HepG2 (cell line): ENCODE results near the gene COMMD7. TPM values are rescaled to one million over a fixed set of nuclear protein-coding genes. Genes with fewer than 3 reads are reported as not detected.

ENCODE experiments used
- AGO2 ChIP-seq: fragments of 200-400 bp; formaldehyde crosslinking; optimal IDR thresholded peaks from 2 replicates; pipeline ENCODE3; 2017; ENCODE audit warnings: mild to moderate bottlenecking, low read depth, low read length, moderate library complexity
- ATAD3A ChIP-seq: sonication (generic); formaldehyde crosslinking; IDR thresholded peaks from 2 replicates; pipeline ENCODE4 v1.4.0; 2020; ENCODE audit warnings: missing genetic modification reagents
- CCDC6 ChIP-seq: sonication (generic); formaldehyde crosslinking; IDR thresholded peaks from 2 replicates; pipeline ENCODE4 v1.8.1; 2022; ENCODE audit warnings: mild to moderate bottlenecking, missing genetic modification reagents, moderate library complexity
- GTF3A ChIP-seq: sonication (generic); formaldehyde crosslinking; conservative IDR thresholded peaks from 2 replicates; pipeline ENCODE4 v1.4.0; 2020; ENCODE audit warnings: mild to moderate bottlenecking, missing genetic modification reagents
- HMGXB4 ChIP-seq, 2 experiments: sonication (generic) in 1 of 2; formaldehyde crosslinking in 1 of 2; IDR thresholded peaks; 2 replicates each; pipeline versions ENCODE4 v1.4.0 to v1.6.1; 2018 to 2020; ENCODE audit warnings: missing genetic modification reagents in 2 of 2, borderline replicate concordance in 1 of 2, low read depth in 1 of 2, mild to moderate bottlenecking in 1 of 2, missing biosample characterization in 1 of 2
- HNF4G ChIP-seq, 2 experiments: sonication (generic) in 1 of 2; formaldehyde crosslinking in 1 of 2; IDR thresholded peaks; 2 replicates each; pipeline versions ENCODE4 v1.4.0 to v1.6.1; 2011 to 2020; ENCODE audit warnings: borderline replicate concordance in 2 of 2, low read depth in 2 of 2, mild to moderate bottlenecking in 2 of 2, low read length in 1 of 2, missing genetic modification reagents in 1 of 2, moderate library complexity in 1 of 2
- IRF9 ChIP-seq: sonication (generic); formaldehyde crosslinking; IDR thresholded peaks from 2 replicates; pipeline ENCODE4 v1.8.0; 2022; ENCODE audit warnings: missing genetic modification reagents, mild to moderate bottlenecking, borderline replicate concordance
- KMT2B ChIP-seq: IDR thresholded peaks from 2 replicates; pipeline ENCODE4 v1.6.1; 2016; ENCODE audit warnings: missing genetic modification reagents, missing compliant biosample characterization
- MEIS1 ChIP-seq: sonication (generic); formaldehyde crosslinking; IDR thresholded peaks from 2 replicates; pipeline ENCODE4 v1.9.0; 2021; ENCODE audit warnings: mild to moderate bottlenecking, missing genetic modification reagents, moderate library complexity, borderline replicate concordance
- MIER2 ChIP-seq: IDR thresholded peaks from 2 replicates; pipeline ENCODE4 v1.6.1; 2016; ENCODE audit warnings: missing biosample characterization, missing genetic modification reagents
- MTERF4 ChIP-seq: sonication (generic); formaldehyde crosslinking; IDR thresholded peaks from 2 replicates; pipeline ENCODE4 v1.8.0; 2023; ENCODE audit warnings: mild to moderate bottlenecking, missing genetic modification reagents
- NCOA1 ChIP-seq: sonication (generic); formaldehyde crosslinking; IDR thresholded peaks from 2 replicates; pipeline ENCODE4 v1.9.0; 2021; ENCODE audit warnings: missing genetic modification reagents
- NFE2L2 ChIP-seq: fragments of 150-350 bp; IDR thresholded peaks from 2 replicates; pipeline ENCODE4 v1.6.1; 2014; ENCODE audit warnings: low read length
- NKX3-1 ChIP-seq: sonication (generic); formaldehyde crosslinking; IDR thresholded peaks from 2 replicates; pipeline ENCODE4 v1.5.0; 2020; ENCODE audit warnings: missing genetic modification reagents
- PAF1 ChIP-seq: IDR thresholded peaks from 2 replicates; pipeline ENCODE4 v1.6.1; 2016; ENCODE audit warnings: missing genetic modification reagents, missing compliant biosample characterization
- RBM22 ChIP-seq: fragments of 200-400 bp; formaldehyde crosslinking; optimal IDR thresholded peaks from 2 replicates; pipeline ENCODE3; 2017; ENCODE audit warnings: mild to moderate bottlenecking, low read length, moderate library complexity
- SMAD9 ChIP-seq: sonication (generic); formaldehyde crosslinking; IDR thresholded peaks from 2 replicates; pipeline ENCODE4 v1.5.1; 2020; ENCODE audit warnings: mild to moderate bottlenecking, missing genetic modification reagents
- WIZ ChIP-seq: sonication (generic); formaldehyde crosslinking; IDR thresholded peaks from 2 replicates; pipeline ENCODE4 v1.5.1; 2020; ENCODE audit warnings: mild to moderate bottlenecking, missing genetic modification reagents
- ZMYM4 ChIP-seq: sonication (generic); formaldehyde crosslinking; IDR thresholded peaks from 2 replicates; pipeline ENCODE4 v1.8.1; 2023; ENCODE audit warnings: mild to moderate bottlenecking, missing genetic modification reagents
- ZNF143 ChIP-seq: sonication (generic); formaldehyde crosslinking; IDR thresholded peaks from 2 replicates; pipeline ENCODE4 v1.4.0; 2020; ENCODE audit warnings: missing genetic modification reagents
- ZNF24 ChIP-seq: fragments of 450-650 bp; IDR thresholded peaks from 2 replicates; pipeline ENCODE4 v1.6.1; 2017; ENCODE audit warnings: antibody characterized with exemption, mild to moderate bottlenecking
- ZNF530 ChIP-seq: sonication (generic); formaldehyde crosslinking; IDR thresholded peaks from 2 replicates; pipeline ENCODE4 v1.5.0; 2020; ENCODE audit warnings: low read depth, mild to moderate bottlenecking, missing genetic modification reagents
- ZNF83 ChIP-seq: sonication (generic); formaldehyde crosslinking; IDR thresholded peaks from 2 replicates; pipeline ENCODE4 v1.4.0; 2020; ENCODE audit warnings: missing genetic modification reagents, mild to moderate bottlenecking, borderline replicate concordance
- ZNF891 ChIP-seq: sonication (generic); formaldehyde crosslinking; IDR thresholded peaks from 2 replicates; pipeline ENCODE4 v1.5.0; 2020; ENCODE audit warnings: mild to moderate bottlenecking, missing genetic modification reagents
- ZSCAN29 ChIP-seq: sonication (generic); formaldehyde crosslinking; conservative IDR thresholded peaks from 2 replicates; pipeline ENCODE4 v1.4.0; 2020; ENCODE audit warnings: mild to moderate bottlenecking, missing genetic modification reagents
- polyA plus RNA-seq, 8 experiments: library from polyadenylated mRNA; depleted of rRNA in 3 of 8; stranded (reverse) in 7 of 8; unstranded in 1 of 8; fragments of >200 nt; fragmentation: Illumina TruSeq in 4 of 8; extraction: Trizol in 4 of 8; gene quantifications; 2 replicates each; pipeline versions ENCODE4 v1.2.1 to v1.2.3, GENCODE V29; 2011 to 2016; ENCODE audit warnings: low read depth in 4 of 8, missing spikeins in 1 of 8, mixed read lengths in 1 of 8; ENCODE audit not compliant: insufficient read depth in 1 of 8
- total RNA-seq, 5 experiments: library from RNA; depleted of rRNA; stranded (reverse); fragments of >200 nt; fragmentation: Illumina TruSeq; extraction: Trizol; gene quantifications; 2 replicates each; pipeline ENCODE4 v1.2.3, GENCODE V29; 2016; ENCODE audit warnings: low read depth in 1 of 5
- TF ChIP-seq, protein P1 (sequence below): sonication (generic); formaldehyde crosslinking; IDR thresholded peaks from 2 replicates; pipeline ENCODE4 v1.8.1; 2023; ENCODE audit warnings: mild to moderate bottlenecking, missing genetic modification reagents
- TF ChIP-seq, protein P2 (sequence below): sonication (generic); formaldehyde crosslinking; IDR thresholded peaks from 2 replicates; pipeline ENCODE4 v1.4.0; 2020; ENCODE audit warnings: missing genetic modification reagents

The COMMD7 gene
- total and polyA plus RNA-seq, 2 of the 13 experiments (the other 11 are each of a cell fraction or from before 2014, with no cell fraction given) = 42.1 to 53.3 TPM

- TF ChIP-seq SMAD9 (CRISPR knock-in tag) (no peak), RBM22 (no peak), KMT2B (CRISPR knock-in tag) (no peak), ZSCAN29 (CRISPR knock-in tag) (no peak), PAF1 (CRISPR knock-in tag) (no peak), ZNF143 (CRISPR knock-in tag) (no peak), ZMYM4 (CRISPR knock-in tag) (no peak), NCOA1 (CRISPR knock-in tag) (no peak), ZNF83 (CRISPR knock-in tag) (no peak), MTERF4 (CRISPR knock-in tag) (no peak), NKX3-1 (CRISPR knock-in tag) (no peak), ZNF530 (CRISPR knock-in tag) (no peak), HNF4G (IDR thresholded peaks at IDR 0.05; ENCODE audit: borderline replicate concordance, low read depth, low read length) (0 out of 2 replicates have a peak, but pooled peaks have one; percentile 16), HNF4G (CRISPR knock-in tag; IDR thresholded peaks at IDR 0.05; ENCODE audit: borderline replicate concordance, low read depth) (0 out of 2 replicates have a peak, but pooled peaks have one; percentile 16), GTF3A (CRISPR knock-in tag) (no peak), ATAD3A (CRISPR knock-in tag) (no peak), CCDC6 (no peak), ZNF891 (no peak), ZNF24 (no peak), WIZ (CRISPR knock-in tag) (no peak), MEIS1 (CRISPR knock-in tag) (no peak), MIER2 (CRISPR knock-in tag) (no peak), AGO2 (no peak), IRF9 (CRISPR knock-in tag) (no peak), NFE2L2 (no peak), HMGXB4 (CRISPR knock-in tag; IDR thresholded peaks at IDR 0.05; ENCODE audit: borderline replicate concordance in 1 of 2, low read depth in 1 of 2) (no peak)
- TF ChIP-seq, protein P1, sequence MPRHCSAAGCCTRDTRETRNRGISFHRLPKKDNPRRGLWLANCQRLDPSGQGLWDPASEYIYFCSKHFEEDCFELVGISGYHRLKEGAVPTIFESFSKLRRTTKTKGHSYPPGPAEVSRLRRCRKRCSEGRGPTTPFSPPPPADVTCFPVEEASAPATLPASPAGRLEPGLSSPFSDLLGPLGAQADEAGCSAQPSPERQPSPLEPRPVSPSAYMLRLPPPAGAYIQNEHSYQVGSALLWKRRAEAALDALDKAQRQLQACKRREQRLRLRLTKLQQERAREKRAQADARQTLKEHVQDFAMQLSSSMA (CRISPR knock-in tag) = no peak
- TF ChIP-seq, protein P2, sequence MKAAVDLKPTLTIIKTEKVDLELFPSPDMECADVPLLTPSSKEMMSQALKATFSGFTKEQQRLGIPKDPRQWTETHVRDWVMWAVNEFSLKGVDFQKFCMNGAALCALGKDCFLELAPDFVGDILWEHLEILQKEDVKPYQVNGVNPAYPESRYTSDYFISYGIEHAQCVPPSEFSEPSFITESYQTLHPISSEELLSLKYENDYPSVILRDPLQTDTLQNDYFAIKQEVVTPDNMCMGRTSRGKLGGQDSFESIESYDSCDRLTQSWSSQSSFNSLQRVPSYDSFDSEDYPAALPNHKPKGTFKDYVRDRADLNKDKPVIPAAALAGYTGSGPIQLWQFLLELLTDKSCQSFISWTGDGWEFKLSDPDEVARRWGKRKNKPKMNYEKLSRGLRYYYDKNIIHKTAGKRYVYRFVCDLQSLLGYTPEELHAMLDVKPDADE (CRISPR knock-in tag) = no peak
These were observed 33.6 kb downstream of the COMMD7 start (continued) for GRCh38 chr20:32709632-32710121.
